Endodermal cell (in vitro differentiated cells): Measurements from ENCODE around the gene SLC37A3. TPM values are rescaled to one million over a fixed set of nuclear protein-coding genes. Genes with fewer than 3 reads are reported as not detected.
"Not testable (repeated sequence)": the region's sequence is repeated elsewhere in the genome, so short reads cannot be mapped to it uniquely, and the experiment has no call there.

ENCODE experiments used
- DNase-seq: peaks from one replicate; pipeline ENCODE4 v3.0.0-alpha.2; 2017
- H3K27ac ChIP-seq: 2 replicates; pipeline ENCODE4 v1.5.1; 2013; ENCODE audit warnings: mild to moderate bottlenecking, low read depth, low read length, moderate library complexity
- H3K27me3 ChIP-seq: 2 replicates; pipeline ENCODE4 v1.6.1; 2013; ENCODE audit warnings: mild to moderate bottlenecking, low read length, moderate library complexity; ENCODE audit not compliant: insufficient read depth, control insufficient read depth, poor library complexity, severe bottlenecking
- H3K36me3 ChIP-seq: 2 replicates; pipeline ENCODE4 v1.7.0; 2013; ENCODE audit warnings: mild to moderate bottlenecking, low read length, moderate library complexity; ENCODE audit not compliant: control insufficient read depth, insufficient read depth
- H3K4me1 ChIP-seq: one replicate; pipeline ENCODE4 v1.7.0; 2013; ENCODE audit warnings: low read length; ENCODE audit not compliant: control insufficient read depth, insufficient read depth
- H3K4me3 ChIP-seq: 2 replicates; pipeline ENCODE4 v1.5.1; 2013; ENCODE audit warnings: mild to moderate bottlenecking, low read length, moderate library complexity
- H3K9ac ChIP-seq: 2 replicates; pipeline ENCODE4 v1.6.1; 2013; ENCODE audit warnings: mild to moderate bottlenecking, low read length, moderate library complexity; ENCODE audit not compliant: poor library complexity, severe bottlenecking; ENCODE audit errors: extremely low read depth
- H3K9me3 ChIP-seq: 2 replicates; pipeline ENCODE4 v1.6.1; 2013; ENCODE audit warnings: mild to moderate bottlenecking, low read length, moderate library complexity; ENCODE audit not compliant: control insufficient read depth
- H3K27ac Mint-ChIP-seq: 2 replicates; pipeline ENCODE4 v1.8.0; 2020; ENCODE audit warnings: mixed read lengths
- H3K27me3 Mint-ChIP-seq: 2 replicates; pipeline ENCODE4 v1.8.0; 2021; ENCODE audit warnings: mild to moderate bottlenecking, mixed read lengths; ENCODE audit not compliant: insufficient read depth
- H3K36me3 Mint-ChIP-seq: 2 replicates; pipeline ENCODE4 v1.8.0; 2020; ENCODE audit warnings: low read depth, mixed read lengths
- H3K4me1 Mint-ChIP-seq: 2 replicates; pipeline ENCODE4 v1.8.0; 2020; ENCODE audit warnings: mixed read lengths
- H3K4me3 Mint-ChIP-seq: 2 replicates; pipeline ENCODE4 v1.8.0; 2020; ENCODE audit warnings: mild to moderate bottlenecking, moderate library complexity, mixed read lengths
- H3K9me3 Mint-ChIP-seq: 2 replicates; pipeline ENCODE4 v1.8.0; 2020; ENCODE audit warnings: mild to moderate bottlenecking, mixed read lengths
- CTCF ChIP-seq: fragments of 200-600 bp; sonication (generic); conservative IDR thresholded peaks from 2 replicates; pipeline ENCODE4 v1.5.0; 2021; ENCODE audit warnings: antibody characterized with exemption, mild to moderate bottlenecking
- whole genome bisulfite sequencing, 2 experiments: methylation state at CpG; one replicate each; pipeline versions ENCODE4 v1.1.5 to v1.1.7; 2013; ENCODE audit warnings: missing lambda C conversion rate in 2 of 2, mixed read lengths in 1 of 2; ENCODE audit not compliant: insufficient coverage in 1 of 2, insufficient read length in 1 of 2; 5-methylcytosine and 5-hydroxymethylcytosine counted together
- total RNA-seq, 2 donors: library from RNA; stranded (reverse); fragmentation: NEBNext Ultra II Directional in 1 of 2; extraction: Animal tissue kit (Norgen Biotek cat#: 25700) in 1 of 2; gene quantifications; 2 replicates in 1 of 2; 3 replicates in 1 of 2; pipeline ENCODE4 v1.2.1, GENCODE V29; 2021

The SLC37A3 gene
- total RNA-seq, 2 donors from 2014 or later: 55.4 to 60.5 TPM

- TF ChIP-seq CTCF: no peak
- H3K36me3 Mint-ChIP-seq: peaks cover 9% of the 10 kb centered on the region
- Histone ChIP-seq H3K9ac (no peak overlapping the region), H3K27me3 (no peaks in the 10 kb centered on the region), H3K27ac (no peak overlapping the region), H3K9me3 (no peaks in the 10 kb centered on the region), H3K36me3 (no peaks in the 10 kb centered on the region), H3K4me3 (no peak overlapping the region), H3K4me1 (no peaks in the 10 kb centered on the region)
- DNase-seq: no peak
- peaks cover 3% of the 10 kb centered on the region for H3K9me3 Mint-ChIP-seq
- WGBS, 2 experiments: 83 to 93% methylated on average over 3 to 8 of the region's 8 CpGs
- H3K4me1 Mint-ChIP-seq: peaks cover 3% of the 10 kb centered on the region
- H3K27me3 Mint-ChIP-seq: no peaks in the 10 kb centered on the region
- no peak overlapping the region for H3K27ac Mint-ChIP-seq
- no peak overlapping the region for H3K4me3 Mint-ChIP-seq
Observed at GRCh38 chr7:140416560-140416959, 18.2 kb upstream of the SLC37A3 start.

DNA sequence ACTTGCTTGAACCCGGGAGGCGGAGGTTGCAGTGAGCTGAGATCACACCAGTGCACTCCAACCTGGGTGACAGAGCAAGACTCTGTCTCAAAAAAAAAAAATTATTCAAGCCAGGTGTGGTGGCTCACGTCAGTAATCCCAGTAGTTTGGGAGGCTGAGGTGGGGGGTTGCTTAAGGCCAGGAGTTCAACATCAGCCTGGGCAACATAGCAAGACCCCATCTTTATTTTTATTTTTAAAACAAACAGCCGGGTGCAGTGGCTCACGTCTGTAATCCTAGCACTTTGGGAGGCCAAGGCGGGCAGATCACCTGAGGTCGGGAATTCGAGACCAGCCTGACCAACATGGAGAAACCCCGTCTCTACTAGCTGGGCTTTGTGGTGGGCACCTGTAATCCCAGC is 17.5 kb upstream of the SLC37A3 start:
- not testable (repeated sequence) for H3K27ac ChIP-seq, H3K27ac Mint-ChIP-seq, H3K4me1 Mint-ChIP-seq, H3K4me3 Mint-ChIP-seq, H3K9ac ChIP-seq, H3K36me3 ChIP-seq, H3K4me1 ChIP-seq, H3K4me3 ChIP-seq, H3K9me3 Mint-ChIP-seq, H3K27me3 ChIP-seq, H3K9me3 ChIP-seq, H3K27me3 Mint-ChIP-seq, DNase-seq
- H3K36me3 Mint-ChIP-seq: peaks cover 14% of the 10 kb centered on the region
- WGBS, 2 experiments: 92 to 100% methylated on average over 7 to 9 of the region's 9 CpGs

DNA sequence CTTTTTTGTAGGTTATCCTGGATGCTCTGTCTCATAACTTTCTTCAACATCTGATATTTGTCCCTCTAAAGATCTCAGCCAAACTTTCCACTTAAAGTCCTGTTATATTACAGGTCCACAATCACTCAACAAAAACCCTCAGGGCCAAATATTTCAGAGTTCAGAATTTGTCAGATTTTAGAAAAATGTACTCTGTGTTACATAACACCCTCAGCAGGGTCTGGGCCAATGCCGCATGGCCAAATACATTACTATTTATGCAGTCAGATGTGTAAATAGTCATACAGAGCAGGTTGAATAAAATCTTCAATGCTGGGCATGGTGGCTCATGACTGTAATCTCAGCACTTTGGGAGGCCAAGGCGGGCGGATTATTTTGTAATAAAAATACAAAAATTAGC is 17.0 kb upstream of the SLC37A3 start:
- WGBS, 2 experiments: 67 to 94% methylated on average over 1 to 3 of the region's 3 CpGs
- H3K27me3 Mint-ChIP-seq: no peaks in the 10 kb centered on the region
- H3K4me1 Mint-ChIP-seq: peaks cover 3% of the 10 kb centered on the region
- H3K9me3 ChIP-seq: no peaks in the 10 kb centered on the region
- H3K27me3 ChIP-seq: no peaks in the 10 kb centered on the region
- H3K27ac ChIP-seq: no peak overlapping the region
- H3K9ac ChIP-seq: no peak overlapping the region
- H3K9me3 Mint-ChIP-seq: peaks cover 3% of the 10 kb centered on the region
- no peak for TF ChIP-seq CTCF
- H3K27ac Mint-ChIP-seq: no peak overlapping the region
- peaks cover 16% of the 10 kb centered on the region for H3K36me3 Mint-ChIP-seq
- H3K4me1 ChIP-seq: no peaks in the 10 kb centered on the region
- DNase-seq: no peak
- H3K4me3 Mint-ChIP-seq: no peak overlapping the region
- H3K36me3 ChIP-seq: no peaks in the 10 kb centered on the region
- H3K4me3 ChIP-seq: no peak overlapping the region

- DNase-seq: no peak
- 75 to 86% methylated on average over 3 of the region's 3 CpGs for WGBS, 2 experiments
- H3K27me3 Mint-ChIP-seq: no peaks in the 10 kb centered on the region
Observed at GRCh38 chr7:140404565-140405065, 6.3 kb upstream of the SLC37A3 start.

More at GRCh38 chr7:140404565-140405065, 6.3 kb upstream of the SLC37A3 start:
- no peak overlapping the region for H3K27ac ChIP-seq
- peak overlapping the region; percentile 79 for H3K4me3 ChIP-seq
- Mint-ChIP-seq H3K9me3 (peaks cover 2% of the 10 kb centered on the region), H3K4me1 (peaks cover 12% of the 10 kb centered on the region), H3K27ac (no peak overlapping the region), H3K4me3 (peak overlapping the region; percentile 73), H3K36me3 (peaks cover 10% of the 10 kb centered on the region)
- H3K4me1 ChIP-seq: no peaks in the 10 kb centered on the region
- H3K9ac ChIP-seq: no peak overlapping the region
- no peaks in the 10 kb centered on the region for H3K27me3 ChIP-seq
- H3K9me3 ChIP-seq: no peaks in the 10 kb centered on the region
- no peak for TF ChIP-seq CTCF
- H3K36me3 ChIP-seq: no peaks in the 10 kb centered on the region
